Measurements from ENCODE around the gene NKPD1. TPM values are rescaled to one million over a fixed set of nuclear protein-coding genes. Genes with fewer than 3 reads are reported as not detected.

Gene NKPD1
- total RNA-seq, 4 donors from 2014 or later = 0.44 to 1.3 (median 0.68) TPM

GRCh38 chr19:45173816-45174215 lies 13.0 kb upstream of the NKPD1 start:
- WGBS, 2 donors = 77 to 79% methylated on average over 12 of the region's 12 CpGs
- Histone ChIP-seq H3K36me3 (no peaks in the 10 kb centered on the region), H3K27me3 (no peaks in the 10 kb centered on the region), H3K9me3 (no peaks in the 10 kb centered on the region), H3K27ac (no peak overlapping the region), H3K4me1 (peaks cover 7 to 18% of the 10 kb centered on the region in 2 donors), H3K4me3 (replicated peaks in 1 of 3) (no peak overlapping the region)
- DNase-seq = no peak
- TF ChIP-seq POLR2A (IDR thresholded peaks at IDR 0.05) (no peak), CTCF (IDR thresholded peaks at IDR 0.05) (no peak)
- intact Hi-C loops (cut with DNase I) = no loop called here

GRCh38 chr19:45172611-45173208 lies 11.9 kb upstream of the NKPD1 start:
- Histone ChIP-seq H3K36me3 (no peaks in the 10 kb centered on the region), H3K4me3 (replicated peaks in 1 of 3) (no peak overlapping the region), H3K9me3 (no peaks in the 10 kb centered on the region), H3K4me1 (peaks cover 7 to 17% of the 10 kb centered on the region in 2 donors), H3K27ac (no peak overlapping the region), H3K27me3 (no peaks in the 10 kb centered on the region)
- DNase-seq = no peak
- 93 to 96% methylated on average over 6 to 13 of the region's 18 CpGs for WGBS, 2 donors
- intact Hi-C loops (cut with DNase I) = no loop called here
- no peak for TF ChIP-seq CTCF (IDR thresholded peaks at IDR 0.05)
- no peak for TF ChIP-seq POLR2A (IDR thresholded peaks at IDR 0.05)

DNA sequence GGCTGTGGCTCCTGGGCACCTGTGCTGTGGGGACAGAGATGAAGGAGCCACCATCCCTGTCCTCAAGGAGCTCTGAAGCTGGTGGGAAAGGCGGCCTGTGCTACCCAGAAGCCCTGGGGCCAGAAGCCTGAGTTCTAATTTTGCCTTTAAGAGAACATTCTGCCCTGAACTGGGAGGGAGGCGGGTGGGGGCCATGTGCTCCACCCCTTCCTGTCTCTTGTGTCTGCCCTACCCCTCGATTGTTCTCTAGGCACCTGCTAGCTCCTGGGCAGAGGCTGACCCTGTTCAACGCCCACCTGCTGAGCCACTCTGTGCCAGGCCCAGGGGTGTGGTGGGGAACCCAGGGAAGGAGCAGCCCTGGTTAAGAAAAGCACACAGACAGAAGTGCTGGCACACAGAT lies 11.4 kb upstream of the NKPD1 start:
- TF ChIP-seq POLR2A (IDR thresholded peaks at IDR 0.05) (no peak), CTCF (IDR thresholded peaks at IDR 0.05) (no peak)
- no peaks in the 10 kb centered on the region for H3K9me3 ChIP-seq
- intact Hi-C loops (cut with DNase I) = no loop called here
- no peak for DNase-seq
- 59 to 77% methylated on average over 3 of the region's 4 CpGs for WGBS, 2 donors
- peaks cover 2 to 12% of the 10 kb centered on the region in 2 donors for H3K4me1 ChIP-seq
- no peaks in the 10 kb centered on the region for H3K27me3 ChIP-seq
- H3K36me3 ChIP-seq = no peaks in the 10 kb centered on the region
- H3K4me3 ChIP-seq (replicated peaks in 1 of 3) = no peak overlapping the region
- no peak overlapping the region for H3K27ac ChIP-seq

- DNase-seq = no peak
- no peak overlapping the region for H3K27ac ChIP-seq
- H3K4me3 ChIP-seq (replicated peaks in 1 of 3) = no peak overlapping the region
- H3K4me1 ChIP-seq = peaks cover 0 to 7% of the 10 kb centered on the region in 2 donors
- WGBS, 2 donors = 45 to 64% methylated on average over 7 of the region's 7 CpGs
- TF ChIP-seq POLR2A (IDR thresholded peaks at IDR 0.05) (no peak), CTCF (IDR thresholded peaks at IDR 0.05) (no peak)
- H3K36me3 ChIP-seq = no peaks in the 10 kb centered on the region
- intact Hi-C loops (cut with DNase I) = no loop called here
- H3K27me3 ChIP-seq = no peaks in the 10 kb centered on the region
- H3K9me3 ChIP-seq = no peaks in the 10 kb centered on the region
Observed at GRCh38 chr19:45171211-45171623, 10.4 kb upstream of the NKPD1 start.

GRCh38 chr19:45170146-45171106 lies 9.6 kb upstream of the NKPD1 start:
- H3K36me3 ChIP-seq = no peaks in the 10 kb centered on the region
- intact Hi-C loops (cut with DNase I) = no loop called here

More at GRCh38 chr19:45170146-45171106, 9.6 kb upstream of the NKPD1 start:
- DNase-seq = no peak
- Histone ChIP-seq H3K4me1 (peaks cover 0 to 7% of the 10 kb centered on the region in 2 donors), H3K27ac (no peak overlapping the region), H3K9me3 (no peaks in the 10 kb centered on the region), H3K27me3 (no peaks in the 10 kb centered on the region), H3K4me3 (replicated peaks in 1 of 3) (no peak overlapping the region)
- TF ChIP-seq CTCF (IDR thresholded peaks at IDR 0.05) (no peak), POLR2A (IDR thresholded peaks at IDR 0.05) (no peak)
- 80 to 83% methylated on average over 12 to 15 of the region's 21 CpGs for WGBS, 2 donors
